PFSK-1 (cell line): Measurements from ENCODE around the gene SLC44A1.

Experiments
- FOXP2 ChIP-seq: optimal IDR thresholded peaks from 2 replicates; pipeline ENCODE3; 2011; ENCODE audit warnings: borderline replicate concordance, control low read depth, inconsistent platforms; ENCODE audit not compliant: insufficient read depth; ENCODE audit errors: extremely low read length, extremely low read depth
- POLR2AphosphoS5 ChIP-seq: IDR thresholded peaks from 2 replicates; pipeline ENCODE4 v1.6.1; 2012; ENCODE audit warnings: low read depth, mild to moderate bottlenecking, control low read depth, low read length, moderate library complexity
- REST ChIP-seq, 2 experiments: IDR thresholded peaks; 2 replicates each; pipeline versions ENCODE4 v1.6.1 to v1.8.0; 2011 to 2012; ENCODE audit warnings: low read depth in 2 of 2, low read length in 2 of 2, control low read depth in 1 of 2, inconsistent platforms in 1 of 2, mild to moderate bottlenecking in 1 of 2, moderate library complexity in 1 of 2; ENCODE audit not compliant: insufficient read depth in 1 of 2
- SIN3A ChIP-seq: IDR thresholded peaks from 2 replicates; pipeline ENCODE4 v1.6.1; 2012; ENCODE audit warnings: mild to moderate bottlenecking, low read length, moderate library complexity, borderline replicate concordance; ENCODE audit not compliant: insufficient read depth
- TAF1 ChIP-seq: IDR thresholded peaks from 2 replicates; pipeline ENCODE4 v1.6.1; 2012; ENCODE audit warnings: low read length, control low read depth, borderline replicate concordance; ENCODE audit not compliant: insufficient read depth

Gene SLC44A1

GRCh38 chr9:105369911-105370310 is 125.5 kb downstream of the SLC44A1 start:
- TF ChIP-seq FOXP2 (no peak), SIN3A (no peak), POLR2AphosphoS5 (no peak), REST (IDR thresholded peaks at IDR 0.05; ENCODE audit: insufficient read depth in 1 of 2, low read depth in 2 of 2, low read length in 2 of 2) (no peak), TAF1 (no peak)

- TF ChIP-seq FOXP2 (no peak), SIN3A (no peak), TAF1 (no peak), POLR2AphosphoS5 (no peak), REST (IDR thresholded peaks at IDR 0.05; ENCODE audit: insufficient read depth in 1 of 2, low read depth in 2 of 2, low read length in 2 of 2) (no peak)
These were observed 129.3 kb downstream of the SLC44A1 start for GRCh38 chr9:105373723-105374122.

- TF ChIP-seq POLR2AphosphoS5 (no peak), FOXP2 (no peak)
These were observed 130.9 kb downstream of the SLC44A1 start for GRCh38 chr9:105375323-105375722.

GRCh38 chr9:105376893-105377292 is 132.4 kb downstream of the SLC44A1 start:
- no peak for TF ChIP-seq SIN3A
- TF ChIP-seq FOXP2, result no peak
- TF ChIP-seq POLR2AphosphoS5, result no peak
- TF ChIP-seq TAF1, result no peak
- TF ChIP-seq REST (IDR thresholded peaks at IDR 0.05; ENCODE audit: insufficient read depth in 1 of 2, low read depth in 2 of 2, low read length in 2 of 2), result no peak

GRCh38 chr9:105385381-105385985 is 141.0 kb downstream of the SLC44A1 start:
- TF ChIP-seq REST (IDR thresholded peaks at IDR 0.05; ENCODE audit: insufficient read depth in 1 of 2, low read depth in 2 of 2, low read length in 2 of 2) (no peak), POLR2AphosphoS5 (no peak), TAF1 (no peak), FOXP2 (no peak), SIN3A (no peak)
